Endothelial cell (in vitro differentiated cells): ENCODE results near the gene PROZ. TPM values are rescaled to one million over a fixed set of nuclear protein-coding genes. Genes with fewer than 3 reads are reported as not detected.

Experiments used
- DNase-seq: peaks from one replicate; pipeline ENCODE4 v3.0.0; 2021; ENCODE audit warnings: low spot score
- H3K27ac Mint-ChIP-seq: one replicate; pipeline ENCODE4 v1.8.0; 2021; ENCODE audit warnings: mixed read lengths, inconsistent platforms; ENCODE audit not compliant: unreplicated experiment
- H3K27me3 Mint-ChIP-seq: one replicate; pipeline ENCODE4 v1.8.0; 2021; ENCODE audit warnings: mild to moderate bottlenecking, moderate library complexity, mixed read lengths, inconsistent platforms; ENCODE audit not compliant: unreplicated experiment
- H3K36me3 Mint-ChIP-seq: one replicate; pipeline ENCODE4 v1.8.0; 2021; ENCODE audit warnings: mild to moderate bottlenecking, low read depth, mixed read lengths, inconsistent platforms; ENCODE audit not compliant: unreplicated experiment
- H3K4me1 Mint-ChIP-seq: one replicate; pipeline ENCODE4 v1.8.0; 2021; ENCODE audit warnings: mild to moderate bottlenecking, mixed read lengths, inconsistent platforms; ENCODE audit not compliant: unreplicated experiment
- H3K4me3 Mint-ChIP-seq: one replicate; pipeline ENCODE4 v1.8.0; 2021; ENCODE audit warnings: mild to moderate bottlenecking, mixed read lengths, inconsistent platforms; ENCODE audit not compliant: unreplicated experiment
- H3K9me3 Mint-ChIP-seq: one replicate; pipeline ENCODE4 v1.8.0; 2021; ENCODE audit warnings: mixed read lengths, inconsistent platforms; ENCODE audit not compliant: unreplicated experiment
- total RNA-seq: library from RNA; stranded (reverse); fragmentation: NEBNext Ultra II Directional; extraction: Animal tissue kit (Norgen Biotek cat#: 25700); gene quantifications from one replicate; pipeline ENCODE4 v1.2.1, GENCODE V29; 2021; ENCODE audit not compliant: unreplicated experiment
- TF ChIP-seq, protein P1 (sequence below): fragments of 200-600 bp; sonication (generic); IDR thresholded peaks from one replicate; pipeline ENCODE4 v1.5.0; 2021; ENCODE audit warnings: antibody characterized with exemption; ENCODE audit not compliant: unreplicated experiment

PROZ gene
- total RNA-seq, 1 donor from 2014 or later = not detected

DNA sequence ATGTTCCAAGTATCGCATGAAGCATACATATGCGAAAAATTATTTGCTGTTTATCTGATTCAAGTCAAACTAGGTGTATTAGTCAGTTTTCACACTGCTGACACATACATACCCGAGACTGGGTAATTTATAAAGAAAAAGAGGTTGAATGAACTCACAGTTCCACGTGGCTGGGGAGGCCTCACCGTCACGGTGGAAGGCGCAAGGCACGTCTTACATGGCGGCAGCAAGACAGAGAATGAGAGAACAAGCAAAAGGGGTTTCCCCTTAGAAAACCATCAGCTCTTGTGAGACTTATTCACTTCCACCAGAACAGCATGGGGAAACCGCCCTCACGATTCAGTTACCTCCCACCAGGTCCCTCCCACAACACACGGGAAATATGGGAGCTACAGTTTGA is 13.0 kb upstream of the PROZ start:
- H3K27me3 Mint-ChIP-seq = peaks cover 2% of the 10 kb centered on the region
- DNase-seq = no peak

DNA sequence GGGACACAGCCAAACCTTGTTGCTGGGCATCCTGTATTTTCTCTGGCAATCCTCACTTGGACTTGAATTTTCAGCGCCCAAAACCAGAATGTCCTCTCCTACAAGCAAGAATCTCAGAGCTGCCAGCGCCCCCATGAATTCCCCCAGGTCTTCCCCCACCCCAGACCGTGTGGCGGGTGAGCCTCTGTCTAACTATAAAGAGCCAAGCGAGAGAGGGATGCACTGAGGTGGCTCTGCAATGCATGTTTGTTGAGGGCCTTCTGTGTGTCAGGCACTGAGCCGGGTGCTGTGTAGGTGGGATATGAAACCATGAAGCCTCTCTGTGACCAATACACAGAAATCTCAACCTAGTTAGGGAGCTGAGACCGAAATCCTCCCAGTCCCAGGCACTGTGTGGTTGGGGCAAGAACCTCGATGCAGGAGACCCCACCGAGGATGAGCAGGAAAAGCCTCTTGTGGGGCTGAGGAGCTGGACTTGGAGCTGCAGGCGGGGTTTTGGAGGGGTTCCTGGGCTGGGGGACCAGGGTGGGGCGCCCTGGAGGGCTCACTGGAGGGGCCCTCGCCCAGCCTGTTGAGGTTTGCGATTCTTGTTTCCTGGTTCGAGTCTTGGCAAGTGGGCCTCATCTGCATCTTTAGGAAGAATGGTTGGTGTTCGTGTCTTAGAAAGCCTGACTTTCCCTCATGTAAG is 12.4 kb upstream of the PROZ start:
- Mint-ChIP-seq H3K36me3 (no peaks in the 10 kb centered on the region), H3K9me3 (no peaks in the 10 kb centered on the region), H3K4me3 (no peak overlapping the region), H3K4me1 (no peaks in the 10 kb centered on the region), H3K27ac (no peak overlapping the region), H3K27me3 (peaks cover 2% of the 10 kb centered on the region)
- TF ChIP-seq, protein P1, sequence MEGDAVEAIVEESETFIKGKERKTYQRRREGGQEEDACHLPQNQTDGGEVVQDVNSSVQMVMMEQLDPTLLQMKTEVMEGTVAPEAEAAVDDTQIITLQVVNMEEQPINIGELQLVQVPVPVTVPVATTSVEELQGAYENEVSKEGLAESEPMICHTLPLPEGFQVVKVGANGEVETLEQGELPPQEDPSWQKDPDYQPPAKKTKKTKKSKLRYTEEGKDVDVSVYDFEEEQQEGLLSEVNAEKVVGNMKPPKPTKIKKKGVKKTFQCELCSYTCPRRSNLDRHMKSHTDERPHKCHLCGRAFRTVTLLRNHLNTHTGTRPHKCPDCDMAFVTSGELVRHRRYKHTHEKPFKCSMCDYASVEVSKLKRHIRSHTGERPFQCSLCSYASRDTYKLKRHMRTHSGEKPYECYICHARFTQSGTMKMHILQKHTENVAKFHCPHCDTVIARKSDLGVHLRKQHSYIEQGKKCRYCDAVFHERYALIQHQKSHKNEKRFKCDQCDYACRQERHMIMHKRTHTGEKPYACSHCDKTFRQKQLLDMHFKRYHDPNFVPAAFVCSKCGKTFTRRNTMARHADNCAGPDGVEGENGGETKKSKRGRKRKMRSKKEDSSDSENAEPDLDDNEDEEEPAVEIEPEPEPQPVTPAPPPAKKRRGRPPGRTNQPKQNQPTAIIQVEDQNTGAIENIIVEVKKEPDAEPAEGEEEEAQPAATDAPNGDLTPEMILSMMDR = no peak
- no peak for DNase-seq

More for the DNA sequence above, 13.0 kb upstream of the PROZ start:
- H3K9me3 Mint-ChIP-seq = no peaks in the 10 kb centered on the region
- TF ChIP-seq, protein P1 = no peak
- H3K4me1 Mint-ChIP-seq = no peaks in the 10 kb centered on the region
- H3K4me3 Mint-ChIP-seq = no peak overlapping the region
- H3K27ac Mint-ChIP-seq = no peak overlapping the region
- no peaks in the 10 kb centered on the region for H3K36me3 Mint-ChIP-seq

DNA sequence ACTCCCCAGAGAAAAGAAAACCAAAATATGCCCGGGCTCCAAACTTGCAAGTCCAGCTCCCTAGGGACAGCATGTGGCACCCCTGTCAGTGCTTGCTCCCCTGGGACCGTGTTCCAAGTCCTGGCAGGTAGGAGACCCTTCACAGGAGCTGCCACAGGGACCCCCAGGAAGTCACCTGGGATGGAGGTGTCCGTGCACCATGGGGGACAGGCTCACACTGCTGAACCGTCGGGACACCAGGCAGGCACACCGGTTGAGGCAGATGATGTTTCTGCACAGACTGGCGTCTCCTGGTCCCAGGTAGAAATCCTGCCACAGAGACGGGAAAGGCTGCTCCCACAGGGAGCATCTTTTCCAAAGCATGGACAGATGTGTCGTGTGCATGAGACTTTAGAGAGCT is 11.7 kb upstream of the PROZ start:
- H3K4me3 Mint-ChIP-seq = no peak overlapping the region
- H3K36me3 Mint-ChIP-seq = no peaks in the 10 kb centered on the region
- no peak overlapping the region for H3K27ac Mint-ChIP-seq
- no peaks in the 10 kb centered on the region for H3K4me1 Mint-ChIP-seq
- DNase-seq = no peak
- H3K27me3 Mint-ChIP-seq = peaks cover 7% of the 10 kb centered on the region
- TF ChIP-seq, protein P1 = no peak
- H3K9me3 Mint-ChIP-seq = no peaks in the 10 kb centered on the region

- Mint-ChIP-seq H3K27me3 (peaks cover 10% of the 10 kb centered on the region), H3K9me3 (no peaks in the 10 kb centered on the region), H3K27ac (no peak overlapping the region), H3K4me1 (no peaks in the 10 kb centered on the region), H3K36me3 (peaks cover under 1% of the 10 kb centered on the region), H3K4me3 (no peak overlapping the region)
- no peak for DNase-seq
- TF ChIP-seq, protein P1 = no peak
Measured at GRCh38 chr13:113147206-113147605, 11.2 kb upstream of the PROZ start.

DNA sequence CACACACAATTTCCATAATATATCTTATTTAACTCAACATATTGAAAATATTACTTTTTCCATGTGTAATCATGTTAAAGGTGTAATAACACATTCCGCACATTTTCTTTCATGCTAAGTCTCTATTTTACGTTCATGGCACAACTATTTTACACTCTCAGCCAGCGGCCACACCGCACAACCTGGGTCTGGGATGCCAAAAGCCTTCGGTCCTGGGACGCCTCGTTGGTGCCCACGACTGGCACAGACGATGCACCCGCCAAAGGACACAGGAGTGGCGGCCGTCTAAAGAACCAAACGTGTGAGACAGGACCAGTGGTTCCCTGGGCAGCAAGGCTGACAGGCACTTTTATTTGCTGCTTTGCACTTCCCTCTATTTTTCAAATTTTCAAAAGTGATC is 10.0 kb upstream of the PROZ start:
- no peaks in the 10 kb centered on the region for H3K9me3 Mint-ChIP-seq
- H3K36me3 Mint-ChIP-seq = peaks cover 7% of the 10 kb centered on the region
- no peak overlapping the region for H3K27ac Mint-ChIP-seq
- H3K27me3 Mint-ChIP-seq = peaks cover 16% of the 10 kb centered on the region
- TF ChIP-seq, protein P1 = no peak
- DNase-seq = no peak
- H3K4me3 Mint-ChIP-seq = no peak overlapping the region
- H3K4me1 Mint-ChIP-seq = peaks cover 3% of the 10 kb centered on the region
